Mammary epithelial cell (primary cell): ENCODE data around the gene AKAP13.

Experiments used
- CTCF ChIP-seq, 2 donors: IDR thresholded peaks in 1 of 2; conservative IDR thresholded peaks in 1 of 2; 2 replicates each; pipeline ENCODE4 v1.5.1; 2011 to 2012; ENCODE audit warnings: inconsistent platforms in 2 of 2, low read length in 2 of 2, mild to moderate bottlenecking in 2 of 2, control low read depth in 1 of 2, low read depth in 1 of 2; ENCODE audit not compliant: insufficient read depth in 1 of 2; ENCODE audit errors: extremely low read depth in 1 of 2
- EZH2 ChIP-seq: IDR thresholded peaks from 2 replicates; pipeline ENCODE4 v1.6.1; 2012; ENCODE audit warnings: low read length, inconsistent platforms, borderline replicate concordance

- TF ChIP-seq CTCF (conservative IDR thresholded peaks at IDR 0.05 in 1 of 2, IDR thresholded peaks at IDR 0.05 in 1 of 2; ENCODE audit: extremely low read depth in 1 of 2, insufficient read depth in 1 of 2, low read depth in 1 of 2, low read length in 2 of 2) (no peak), EZH2 (no peak)
Observed at GRCh38 chr15:85690561-85691231, 310.3 kb downstream of the AKAP13 start.
